Stimulated activated CD4-positive, alpha-beta T cell treated with anti-CD3 and anti-CD28 coated beads, TNF-alpha, amount 100 ng/mL, for 1 hour (primary cell): ENCODE data around the gene FTCDNL1.

Experiments used
- DNase-seq, 3 donors: peaks; one replicate each; pipeline ENCODE4 v3.0.0-alpha.2; 2020; ENCODE audit warnings: low read depth in 3 of 3, low spot score in 1 of 3

FTCDNL1 gene

DNA sequence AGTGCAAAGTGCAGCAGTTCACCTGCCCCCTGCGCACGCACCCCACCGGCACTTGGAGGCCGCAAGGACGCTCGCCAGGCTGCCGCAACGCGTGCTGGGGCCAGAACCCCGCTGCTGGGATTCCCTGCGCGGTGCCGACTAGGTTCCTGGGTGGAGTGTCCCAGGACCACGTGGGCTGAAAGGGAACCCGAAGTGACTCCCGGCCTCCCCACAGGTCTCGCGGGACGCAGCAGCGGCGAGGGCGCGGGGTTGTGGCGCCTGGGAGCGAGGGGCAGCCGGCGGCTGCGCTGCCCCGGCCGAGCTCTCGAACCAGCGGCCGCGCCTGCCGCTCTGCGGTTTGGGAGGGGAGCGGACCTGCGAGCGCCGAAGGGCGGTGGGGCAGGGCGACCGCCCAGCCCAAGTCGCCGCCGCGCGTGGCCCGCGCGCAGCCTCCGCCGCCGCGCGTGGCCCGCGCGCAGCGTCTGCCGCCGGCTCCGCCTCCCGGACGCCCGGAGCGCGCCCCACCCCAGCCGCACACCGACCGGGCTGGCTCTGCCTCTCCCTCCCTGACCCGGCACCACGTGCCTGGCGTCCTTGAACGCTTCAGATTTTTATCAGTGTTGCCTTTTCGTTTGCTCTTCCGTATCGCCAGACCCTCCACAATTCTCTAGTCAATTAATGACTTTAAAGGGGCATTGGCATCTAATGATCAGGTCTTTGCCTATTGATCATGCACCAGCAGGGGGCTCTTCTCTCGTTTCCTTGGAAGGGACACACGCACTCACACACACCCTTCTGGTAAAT, at the start of gene FTCDNL1:
TSS of gene FTCDNL1 (minus strand) at position 475 of the 783 bp plus-strand sequence. CDS start 2,230 bp downstream, outside the sequence.
- peak; percentile 15 to 55 (median 27) for DNase-seq

DNA sequence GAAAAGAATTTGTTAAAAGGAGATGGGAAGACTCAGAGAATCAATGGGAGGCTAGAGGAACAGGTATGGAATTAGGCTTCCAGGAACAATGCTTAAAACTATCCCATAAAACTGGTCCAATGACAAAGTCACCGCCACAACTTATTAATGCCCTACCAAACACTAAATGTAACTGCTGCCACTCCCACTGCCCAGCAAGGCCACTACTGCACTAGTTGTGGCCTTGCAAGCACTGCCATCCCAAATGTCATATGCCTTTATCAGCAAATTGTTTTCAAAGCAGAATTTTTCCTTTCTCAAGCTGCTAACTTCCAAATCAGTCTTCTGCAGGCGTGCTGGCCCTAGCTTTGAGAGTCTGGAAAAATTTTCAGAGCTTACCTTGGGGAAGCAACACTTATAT, 45.6 kb upstream of the FTCDNL1 start:
- no peak for DNase-seq

DNA sequence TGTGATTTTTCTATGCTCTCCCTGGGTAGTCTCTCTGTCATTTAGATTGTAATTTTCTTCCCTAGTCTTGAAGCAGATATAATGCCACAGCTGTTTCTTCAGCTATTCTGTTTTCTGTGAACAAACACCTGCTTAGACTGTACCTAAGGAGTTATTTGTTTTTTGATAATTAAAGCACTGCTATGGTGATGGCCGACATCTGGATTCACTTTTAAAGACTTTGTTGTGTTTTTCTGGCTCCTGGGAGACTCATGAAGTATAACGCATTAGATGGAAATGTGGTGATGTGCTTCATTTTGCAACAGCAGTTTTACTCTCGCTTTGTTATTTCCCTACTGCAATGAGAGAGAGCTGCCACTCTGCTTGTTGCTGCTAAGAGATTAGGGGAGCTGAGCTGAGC, 44.4 kb upstream of the FTCDNL1 start:
- no peak for DNase-seq

DNA sequence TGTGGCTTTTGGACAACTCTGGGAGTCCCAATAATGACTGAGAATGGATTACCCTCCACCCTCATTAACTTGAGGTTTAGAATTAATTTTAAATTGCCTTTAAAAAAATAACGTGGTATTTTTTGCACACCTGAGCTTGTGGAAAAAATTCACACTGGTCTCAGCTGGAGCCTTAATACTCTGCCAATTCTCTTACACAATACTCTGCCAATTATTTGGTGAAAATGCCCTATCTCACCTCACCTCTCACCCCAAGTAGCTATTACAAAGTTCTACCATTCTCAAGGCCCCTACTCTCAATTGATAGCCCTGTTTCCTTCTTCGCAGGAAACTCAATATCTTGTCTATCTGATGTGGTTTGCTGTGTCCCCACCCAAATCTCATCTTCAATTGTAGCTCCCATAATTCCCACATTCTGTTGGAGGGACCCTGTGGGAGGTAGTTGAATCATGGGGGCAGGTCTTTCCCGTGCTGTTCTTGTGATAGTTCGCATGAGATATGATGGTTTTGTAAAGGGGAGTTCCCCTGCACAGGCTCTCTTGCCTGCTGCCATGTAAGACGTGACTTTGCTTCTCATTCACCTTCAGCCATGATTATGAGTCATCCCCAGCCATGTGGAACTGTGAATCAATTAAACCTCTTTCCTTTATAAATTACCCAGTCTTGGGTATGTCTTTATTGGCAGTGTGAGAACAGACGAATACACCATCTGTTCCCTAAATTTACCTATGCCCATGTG, 32.7 kb upstream of the FTCDNL1 start:
- no peak for DNase-seq

DNA sequence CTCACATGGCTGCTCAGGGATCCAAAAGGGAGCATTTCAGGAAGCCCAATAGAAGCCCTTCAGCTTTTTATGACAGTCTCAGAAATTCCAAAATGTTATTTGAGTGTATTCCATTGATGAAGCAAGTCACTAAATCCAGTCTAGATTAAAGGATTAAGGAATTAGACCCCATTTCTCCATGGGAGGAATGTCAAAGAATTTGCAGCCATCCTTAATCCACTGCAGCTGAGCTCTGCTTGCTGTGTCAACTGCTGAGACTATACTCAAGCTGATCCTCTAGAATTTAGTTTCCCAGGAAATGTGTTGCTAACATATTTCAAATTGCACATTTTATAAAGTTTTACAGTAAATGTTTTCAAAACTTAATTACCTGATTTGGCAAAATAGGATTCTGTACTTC, 31.7 kb upstream of the FTCDNL1 start:
- no peak for DNase-seq

DNA sequence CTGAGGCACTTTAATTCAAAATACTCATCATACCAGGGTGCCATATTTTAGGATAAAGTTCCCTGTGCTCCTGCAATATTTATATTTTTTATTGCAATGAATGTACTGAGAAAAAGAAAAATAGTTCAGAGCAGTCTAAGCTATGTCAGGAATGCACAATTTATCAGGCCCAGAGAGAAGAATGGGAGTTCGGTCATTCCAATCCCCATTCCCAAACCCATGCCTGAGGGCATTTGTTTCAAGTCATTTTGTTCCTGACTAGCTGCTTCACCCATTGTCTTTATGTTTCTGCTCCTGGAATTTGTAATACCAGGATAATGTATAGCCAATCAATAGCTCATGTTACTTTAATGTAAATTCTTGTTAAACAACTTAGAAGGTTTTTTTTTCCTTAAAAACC, 24.4 kb upstream of the FTCDNL1 start:
- no peak for DNase-seq

DNA sequence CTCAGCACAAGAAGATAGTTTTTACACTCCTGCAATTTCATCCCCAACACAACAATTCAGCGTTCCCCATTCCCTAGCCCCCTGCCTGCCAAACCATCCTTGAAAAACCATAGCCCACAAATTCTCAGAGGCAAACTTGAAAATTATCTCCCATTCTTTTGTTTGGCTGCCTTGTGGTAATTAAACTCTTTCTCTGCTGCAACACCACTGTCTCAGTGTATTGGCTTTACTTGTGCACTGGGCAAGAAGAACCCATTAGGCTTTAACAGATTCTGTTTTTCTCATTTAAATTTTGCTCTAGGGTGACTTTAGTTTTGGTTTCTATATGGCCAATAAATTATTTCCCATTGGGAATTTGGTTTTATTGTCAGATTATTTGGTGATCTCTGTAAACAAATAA, 23.2 kb upstream of the FTCDNL1 start:
- DNase-seq = no peak

DNA sequence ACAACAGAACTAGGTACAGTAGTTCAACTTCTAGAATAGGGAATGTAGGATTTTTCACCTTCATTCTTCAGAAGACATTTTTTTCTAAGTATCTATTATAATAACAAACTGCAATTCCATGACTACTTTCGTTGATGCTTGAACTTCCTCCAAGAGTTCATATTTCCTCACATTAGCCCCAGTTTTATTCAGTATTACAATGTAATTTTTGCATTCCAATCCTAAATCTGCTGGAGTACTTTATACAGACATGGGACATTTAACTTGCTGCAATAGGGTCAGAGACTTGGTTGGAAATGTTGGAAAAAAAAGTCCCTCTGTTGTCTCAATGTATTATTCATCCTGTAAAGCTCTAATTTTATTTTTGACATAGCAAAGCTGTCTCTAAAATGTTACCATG, 19.6 kb upstream of the FTCDNL1 start:
- DNase-seq = no peak

DNA sequence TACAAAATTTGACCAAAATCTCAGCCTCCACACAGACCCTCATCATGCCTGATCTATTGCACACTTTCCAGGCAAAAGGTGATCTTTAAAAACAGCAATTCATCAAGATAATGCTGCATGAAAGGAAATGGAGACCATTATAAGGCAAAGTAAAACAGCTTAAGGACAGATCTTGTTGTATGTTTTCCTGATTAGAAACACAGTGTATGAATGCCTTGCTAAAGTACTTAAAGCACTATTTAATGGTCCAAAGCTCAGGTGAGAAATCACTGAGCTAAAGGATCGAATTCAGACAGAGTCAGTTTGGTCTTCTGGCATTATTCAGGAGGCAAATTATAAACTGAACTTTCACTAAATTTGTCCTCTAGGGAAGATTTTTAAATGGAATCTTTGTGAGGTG, 18.7 kb upstream of the FTCDNL1 start:
- DNase-seq = no peak

DNA sequence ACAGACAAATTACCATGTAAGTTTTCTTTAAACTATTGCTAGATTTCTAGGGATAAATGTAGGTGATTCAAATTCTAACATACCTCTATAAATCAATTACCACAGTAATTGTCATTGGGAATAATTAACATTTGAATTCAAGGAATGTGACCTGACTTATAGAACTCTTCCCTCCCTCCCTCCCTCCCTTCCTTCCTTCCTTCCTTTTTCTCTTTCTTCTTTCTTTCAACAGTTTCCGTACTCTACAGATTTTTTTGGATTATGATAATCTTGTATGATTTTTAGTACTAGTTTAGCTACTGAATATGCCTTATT, 18.2 kb upstream of the FTCDNL1 start:
- no peak for DNase-seq

DNA sequence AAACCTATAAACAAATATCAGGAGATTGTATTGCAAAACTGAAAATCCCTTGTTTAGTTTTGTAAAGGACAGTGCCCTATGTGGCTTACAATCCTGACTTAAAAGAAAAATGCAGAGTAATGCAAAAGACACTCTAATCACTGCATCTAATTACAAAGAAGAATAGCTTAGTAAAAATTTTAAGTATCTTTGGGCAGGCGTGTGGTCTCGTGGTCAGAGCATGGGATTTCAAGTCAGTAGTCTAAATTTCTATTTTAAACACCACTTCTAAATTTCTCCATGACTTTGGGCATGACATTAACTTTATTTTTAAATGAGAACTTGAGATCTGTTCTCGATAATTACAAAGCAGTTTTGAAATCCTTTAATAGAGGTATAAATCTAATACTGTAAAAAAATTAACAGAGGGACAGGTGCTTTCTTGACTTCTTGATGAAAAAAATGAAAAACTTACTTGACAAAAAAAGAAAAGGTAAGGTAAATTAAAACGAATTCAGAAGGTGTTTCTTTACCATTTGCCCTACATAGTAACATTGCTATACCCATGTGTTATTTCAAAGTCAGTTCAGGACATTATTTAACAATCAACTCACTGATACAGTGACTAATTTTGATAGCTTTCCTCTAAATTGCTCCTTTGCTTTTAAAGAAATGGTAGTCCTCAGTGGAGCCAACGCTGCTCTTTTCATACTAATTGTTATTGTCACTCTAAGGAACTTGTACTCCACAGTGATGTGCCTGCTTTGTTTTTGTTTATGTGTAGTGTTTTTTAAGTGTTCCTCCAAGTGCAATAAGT, 17.6 kb upstream of the FTCDNL1 start:
- no peak for DNase-seq

DNA sequence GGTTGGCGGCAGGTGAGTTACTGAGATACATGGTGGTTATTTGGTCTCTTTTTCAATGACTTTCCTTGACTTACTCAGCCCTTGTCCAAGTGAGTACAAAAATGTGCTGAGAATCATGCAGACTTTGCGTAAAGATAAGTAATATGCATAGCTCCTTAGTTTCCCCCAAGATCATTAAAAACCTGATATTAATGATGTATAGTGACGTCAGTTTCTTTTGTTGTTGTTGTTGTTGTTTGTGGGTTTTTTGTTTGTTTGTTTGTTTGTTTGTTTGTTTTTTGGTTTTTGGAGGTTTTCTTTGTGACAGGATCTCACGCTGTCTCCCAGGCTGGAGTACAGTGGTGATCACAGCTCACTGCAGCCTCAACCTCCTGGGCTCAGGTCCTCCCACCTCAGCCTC, 14.9 kb upstream of the FTCDNL1 start:
- no peak for DNase-seq

DNA sequence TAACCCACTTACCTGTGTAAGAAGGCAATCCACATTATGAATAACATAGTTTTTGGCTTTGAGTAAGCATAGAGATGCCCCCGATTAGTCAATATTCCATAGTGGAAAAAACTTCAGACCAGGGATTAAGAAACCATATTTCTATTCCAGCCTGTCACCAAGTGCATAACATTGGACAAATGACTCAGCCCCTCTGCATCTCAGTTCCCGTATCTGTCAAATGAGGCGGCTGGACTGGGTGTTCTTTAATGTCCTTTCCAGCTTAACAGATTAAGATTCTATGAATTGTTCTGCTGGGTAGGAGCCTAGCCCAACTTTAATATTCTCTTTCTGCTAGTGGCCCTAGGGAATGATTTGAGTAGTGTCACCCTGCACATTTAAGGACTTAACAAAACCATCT, 11.8 kb upstream of the FTCDNL1 start:
- DNase-seq = no peak

DNA sequence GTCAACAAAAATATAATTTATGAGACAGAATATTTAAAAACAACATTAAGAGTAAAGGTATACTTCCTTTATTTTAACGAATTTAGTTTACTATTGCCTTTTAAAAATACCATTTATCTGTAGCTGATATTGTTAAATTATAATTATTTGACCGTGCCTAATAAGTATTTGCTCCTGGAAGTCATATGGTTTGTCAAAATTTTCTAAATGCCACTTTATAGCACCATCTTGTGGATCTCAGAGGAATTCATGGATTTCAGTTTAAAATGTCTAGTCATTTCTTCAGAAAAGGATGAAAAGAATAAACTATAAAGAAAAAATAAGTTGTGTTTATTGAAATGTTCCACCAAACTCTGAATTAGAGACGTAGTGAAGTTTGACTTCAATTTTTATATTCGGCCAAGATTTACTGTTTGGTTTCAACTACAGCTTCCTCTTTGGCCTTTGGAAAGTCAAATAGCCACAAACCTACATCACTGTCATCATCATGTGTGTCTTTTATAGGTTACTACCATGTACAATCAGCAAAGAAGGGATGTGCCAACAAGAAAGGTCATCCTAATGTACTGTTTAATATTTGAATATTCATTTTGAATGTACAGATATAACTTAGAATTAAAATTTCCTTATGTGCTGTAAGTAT, 10.3 kb upstream of the FTCDNL1 start:
- DNase-seq = no peak

DNA sequence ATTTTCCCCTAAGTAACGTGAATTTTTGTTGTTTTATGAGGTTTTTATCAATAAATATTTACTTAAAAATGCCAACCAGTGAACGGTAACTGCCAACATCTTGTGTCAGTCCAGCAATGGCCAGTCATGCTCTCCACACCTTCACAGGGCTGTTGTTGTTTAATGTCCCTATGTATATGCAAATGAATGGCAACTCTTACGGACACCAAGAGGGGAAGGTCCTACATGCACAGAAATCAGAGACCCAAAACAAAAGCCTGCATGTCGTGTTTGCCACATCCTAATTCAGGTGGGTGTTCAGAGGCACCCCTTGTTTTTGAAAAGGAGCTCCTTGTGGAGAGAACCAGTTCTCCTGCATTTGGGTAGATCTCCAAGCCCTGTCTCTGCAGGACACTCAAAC, 4.8 kb upstream of the FTCDNL1 start:
- no peak for DNase-seq

DNA sequence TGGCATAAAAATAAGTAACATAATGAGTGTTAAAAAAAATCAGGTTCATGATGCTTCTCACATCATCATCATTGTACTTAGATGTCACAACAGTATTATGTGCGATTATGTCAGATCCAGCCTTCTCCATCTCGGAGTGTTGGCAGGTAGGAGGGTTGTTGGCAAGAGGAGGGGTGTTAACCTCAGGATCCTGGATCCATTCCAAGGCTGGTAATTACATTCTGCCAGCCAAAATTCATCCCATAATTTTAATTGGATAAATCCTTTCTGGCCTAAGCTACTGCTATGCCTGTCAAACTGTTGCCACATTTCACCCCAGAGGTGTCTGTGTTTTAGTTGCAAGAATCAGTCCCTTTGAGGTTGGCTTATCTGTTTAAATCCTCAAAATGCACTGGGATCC, 891 bp upstream of the FTCDNL1 start:
- DNase-seq = no peak

DNA sequence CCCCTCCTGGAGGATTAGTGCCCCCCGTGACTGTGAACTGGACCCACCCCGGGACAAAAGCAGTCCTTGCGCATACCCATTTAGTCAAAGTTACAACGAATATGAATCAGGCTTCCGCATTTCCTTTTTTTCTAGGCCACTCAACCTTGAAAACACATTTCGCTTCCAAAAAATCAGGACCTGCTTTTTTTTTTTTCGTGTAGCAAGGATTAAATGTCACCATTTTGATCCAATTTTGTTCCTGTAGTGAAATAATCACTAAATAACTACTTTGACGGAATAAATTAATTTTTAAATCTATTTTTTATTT, 464 bp upstream of the FTCDNL1 start:
- DNase-seq = no peak

DNA sequence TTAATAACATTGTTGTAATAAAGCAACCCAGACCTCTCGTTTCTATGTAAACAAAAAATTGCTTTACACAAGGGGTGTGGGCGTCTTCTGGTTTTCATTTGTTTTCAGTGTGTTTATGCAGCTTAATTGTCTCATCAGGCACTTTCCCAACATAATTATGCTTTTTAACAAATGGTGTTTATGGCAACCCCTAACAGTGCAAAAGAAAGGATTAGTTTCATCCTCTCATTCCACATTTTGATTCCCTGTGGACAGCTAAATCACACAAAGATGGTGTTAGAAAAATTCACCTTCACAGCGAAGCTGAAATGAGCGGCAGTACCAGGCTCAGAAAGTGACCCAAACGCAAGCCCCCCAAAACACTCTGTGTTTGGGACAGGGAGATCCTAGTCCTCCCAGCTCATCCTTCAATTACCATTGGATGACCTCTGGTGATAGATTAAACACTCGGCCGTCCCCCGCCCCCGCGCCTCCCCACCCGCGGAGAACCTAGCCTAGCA, 724 bp downstream of the FTCDNL1 start:
- no peak for DNase-seq

DNA sequence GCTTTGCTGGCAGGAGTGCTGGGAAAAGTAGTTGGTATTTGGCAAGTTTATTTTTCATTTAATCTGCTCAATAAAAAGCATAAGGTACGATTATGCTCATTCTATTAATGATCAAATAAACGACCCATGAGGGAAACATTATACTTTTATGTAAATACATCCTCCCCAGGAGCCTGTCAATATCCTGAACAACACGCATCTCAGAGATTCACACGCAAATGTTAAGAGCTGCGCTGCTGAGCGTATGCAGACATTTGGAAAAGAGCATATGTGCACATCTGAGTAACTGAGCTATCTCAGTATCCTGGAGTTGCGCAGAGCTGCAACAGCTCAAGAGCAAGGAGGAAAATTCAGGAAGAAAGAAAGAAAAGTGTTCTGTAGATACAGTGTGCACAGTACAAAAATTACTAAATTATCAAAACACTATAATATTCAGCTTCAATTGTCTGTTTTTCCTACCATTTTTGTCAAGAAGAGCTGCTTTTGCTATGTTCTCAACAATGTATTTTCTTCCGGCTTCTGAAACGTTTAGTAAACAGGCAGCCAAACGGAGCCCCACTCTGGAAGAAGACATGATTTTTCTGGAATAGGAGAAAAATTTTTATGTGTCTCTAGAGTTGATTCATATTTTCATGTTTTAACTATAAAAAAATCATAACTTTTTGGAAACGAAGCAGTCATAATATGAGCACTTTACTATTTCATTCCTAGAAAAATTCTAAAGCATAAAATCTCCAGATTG, 2.4 kb downstream of the FTCDNL1 start:
- DNase-seq = no peak

DNA sequence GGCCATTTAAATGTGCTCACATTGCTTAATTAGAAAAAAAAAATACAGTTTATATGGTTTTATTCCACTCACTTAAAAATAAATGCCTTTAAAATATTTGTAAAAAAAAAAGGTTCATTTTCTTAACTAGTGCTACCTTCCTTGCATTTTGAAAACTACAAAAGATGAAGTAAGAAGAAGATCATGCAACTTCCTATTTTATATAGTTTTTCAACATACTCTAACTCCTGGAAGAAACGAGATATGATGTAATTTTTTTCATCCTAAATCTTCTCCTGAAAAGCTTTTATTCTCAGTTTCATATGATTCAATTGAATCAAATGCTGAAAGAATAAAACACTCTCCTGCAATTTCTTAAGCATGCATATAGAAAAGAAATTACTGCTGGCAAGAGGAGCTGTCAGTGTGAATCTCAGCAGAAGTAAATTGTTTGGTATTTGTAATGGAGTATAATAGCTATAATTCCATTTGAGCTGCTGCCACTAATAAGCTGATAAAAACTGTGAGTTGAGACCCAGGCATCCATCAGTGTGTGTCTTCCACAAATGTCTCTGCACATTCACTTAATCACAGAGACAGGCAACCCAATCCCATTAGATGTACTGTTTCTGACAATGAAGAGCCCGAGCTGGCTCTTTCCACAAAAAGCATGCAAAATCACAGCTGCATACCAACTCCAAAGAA, 3.7 kb downstream of the FTCDNL1 start:
- no peak for DNase-seq
